A673 (cell line): Measurements from ENCODE around the gene POLD4. TPM values are rescaled to one million over a fixed set of nuclear protein-coding genes. Genes with fewer than 3 reads are reported as not detected.

ENCODE experiments used
- BruUV-seq: library from RNA; stranded (reverse); fragments of 400-500 nt; replicated peaks from 2 replicates; lab custom pipeline; 2021; lab: Mats Ljungman, UMichigan
- CTCF ChIA-PET: fragments of 300-600 bp; sonication (Branson Sonifier 250); formaldehyde crosslinking; loops from one replicate; lab custom pipeline; 2022; ENCODE audit warnings: antibody characterized with exemption; lab: Charles Lee
- POLR2A ChIA-PET: fragments of 300-600 bp; sonication (Branson Sonifier 250); formaldehyde crosslinking; loops from one replicate; lab custom pipeline; 2022; ENCODE audit warnings: antibody characterized with exemption; ENCODE audit not compliant: low non-redundant PET; lab: Charles Lee
- DNase-seq: peaks from one replicate; pipeline ENCODE4 v3.0.0-alpha.2; 2015; ENCODE audit warnings: low spot score
- H3K27ac ChIP-seq: fragments of 200-600 bp; sonication (generic); 2 replicates; pipeline ENCODE4 v1.5.1; 2016; ENCODE audit warnings: mixed run types, low read depth, mild to moderate bottlenecking, mixed read lengths, antibody characterized with exemption, low read length; ENCODE audit not compliant: poor library complexity, severe bottlenecking
- H3K27me3 ChIP-seq: fragments of 200-600 bp; sonication (generic); replicated peaks from 2 replicates; pipeline ENCODE4 v1.6.1; 2017; ENCODE audit warnings: mixed run types, low read depth, mild to moderate bottlenecking, mixed read lengths, antibody characterized with exemption, low read length; ENCODE audit not compliant: insufficient read depth, poor library complexity
- H3K36me3 ChIP-seq: fragments of 200-600 bp; sonication (generic); 2 replicates; pipeline ENCODE4 v1.6.1; 2016; ENCODE audit warnings: mixed run types, mild to moderate bottlenecking, mixed read lengths, antibody characterized with exemption, low read length; ENCODE audit not compliant: insufficient read depth, poor library complexity, severe bottlenecking
- H3K4me1 ChIP-seq: fragments of 200-600 bp; sonication (generic); 2 replicates; pipeline ENCODE4 v1.6.1; 2017; ENCODE audit warnings: mixed run types, mild to moderate bottlenecking, mixed read lengths, antibody characterized with exemption, low read length; ENCODE audit not compliant: insufficient read depth, poor library complexity, severe bottlenecking
- H3K4me3 ChIP-seq: fragments of 200-600 bp; sonication (generic); 2 replicates; pipeline ENCODE4 v1.5.1; 2016; ENCODE audit warnings: low read depth, mixed run types, mild to moderate bottlenecking, mixed read lengths, low read length; ENCODE audit not compliant: poor library complexity, severe bottlenecking
- H3K9me3 ChIP-seq: fragments of 200-600 bp; sonication (generic); 2 replicates; pipeline ENCODE4 v1.6.1; 2016; ENCODE audit warnings: mixed run types, low read depth, mild to moderate bottlenecking, mixed read lengths, antibody characterized with exemption, low read length; ENCODE audit not compliant: poor library complexity, severe bottlenecking
- CTCF ChIP-seq: fragments of 300-800, 200-600 bp; sonication (generic); conservative IDR thresholded peaks from 2 replicates; pipeline ENCODE4 v1.5.1; 2017; ENCODE audit warnings: low read depth, mild to moderate bottlenecking, antibody characterized with exemption, low read length, moderate library complexity, mixed read lengths
- EZH2 ChIP-seq: fragments of 200-600 bp; sonication (generic); IDR thresholded peaks from 2 replicates; pipeline ENCODE4 v1.6.1; 2017; ENCODE audit warnings: borderline replicate concordance, low read depth, mild to moderate bottlenecking, mixed read lengths, antibody characterized with exemption, low read length; ENCODE audit not compliant: poor library complexity, severe bottlenecking
- intact Hi-C: fragments of 100-400 bp; cut with micrococcal nuclease; formaldehyde crosslinking; loops from one replicate; pipeline ENCODE4 v1.10.0; 2022; ENCODE audit not compliant: unreplicated experiment
- total RNA-seq: library from RNA; stranded (reverse); gene quantifications from 2 replicates; pipeline ENCODE4 v1.2.3, GENCODE V29; 2021

The POLD4 gene
- total RNA-seq, 1 experiment from 2014 or later: 13.2 TPM

- H3K9me3 ChIP-seq: no peaks in the 10 kb centered on the region
- H3K4me3 ChIP-seq: peak overlapping the region; percentile 74
- no peak overlapping the region for H3K27ac ChIP-seq
- peak; percentile 57 for DNase-seq
- TF ChIP-seq EZH2 (no peak), CTCF (peak; percentile 35; the same call in 1 of the 2 replicates)
- no peaks in the 10 kb centered on the region for H3K27me3 ChIP-seq
- CTCF ChIA-PET: interaction anchor here (0.7 to 1.7 kb wide), 4 partner anchors 17 to 28 kb away, joined by 4 to 18 read pairs (median 8); partner anchors contain the start of gene PPP1CA
- no TSS peak for BruUV-seq
- intact Hi-C loops: no loop called here
- POLR2A ChIA-PET: interaction anchor here (0.5 to 0.7 kb wide), 3 partner anchors 13 to 22 kb away, joined by 5 to 10 read pairs (median 9); no protein-coding TSS in a partner anchor
- H3K4me1 ChIP-seq: peaks cover 36% of the 10 kb centered on the region
- H3K36me3 ChIP-seq: no peaks in the 10 kb centered on the region
Measured at GRCh38 chr11:67373648-67374570, 20.6 kb upstream of the POLD4 start.

- no peak for DNase-seq
- H3K9me3 ChIP-seq: no peaks in the 10 kb centered on the region
- no TSS peak for BruUV-seq
- H3K27me3 ChIP-seq: no peaks in the 10 kb centered on the region
- TF ChIP-seq CTCF: no peak
- no peak for TF ChIP-seq EZH2
- peak within 1 kb of the TSS; percentile 67 for H3K27ac ChIP-seq
- ChIA-PET POLR2A (interaction anchor here (0.6 to 0.7 kb wide), 2 partner anchors 20 to 23 kb away, joined by 9 to 10 read pairs; no protein-coding TSS in a partner anchor), CTCF (interaction anchor here (0.7 to 1.7 kb wide), 4 partner anchors 16 to 29 kb away, joined by 4 to 18 read pairs (median 8); partner anchors contain the start of gene PPP1CA)
- H3K4me1 ChIP-seq: peaks cover 36% of the 10 kb centered on the region
- intact Hi-C loops: no loop called here
- H3K36me3 ChIP-seq: no peaks in the 10 kb centered on the region
- H3K4me3 ChIP-seq: peak within 1 kb of the TSS; percentile 74
Measured at GRCh38 chr11:67372993-67373647, 19.8 kb upstream of the POLD4 start, which contains the start of gene CLCF1. Gene CLCF1, minus strand, starts transcription at chr11:67373598. Its CDS starts 59 bp downstream, at chr11:67373539.

- Histone ChIP-seq H3K4me3 (peak overlapping the region; percentile 74), H3K4me1 (peaks cover 38% of the 10 kb centered on the region), H3K36me3 (no peaks in the 10 kb centered on the region), H3K27ac (peak overlapping the region; percentile 67), H3K27me3 (no peaks in the 10 kb centered on the region), H3K9me3 (no peaks in the 10 kb centered on the region)
- intact Hi-C loops: no loop called here
- ChIA-PET CTCF (interaction anchor here (0.7 kb wide), 1 partner anchor 1404 kb away, joined by 3 read pairs; no protein-coding TSS in a partner anchor), POLR2A (interaction anchor here (0.6 kb wide), 1 partner anchor 12 kb away, joined by 3 read pairs; no protein-coding TSS in a partner anchor)
- DNase-seq: no peak
- TF ChIP-seq EZH2: no peak
- TF ChIP-seq CTCF: no peak
- BruUV-seq: no TSS peak
Measured at GRCh38 chr11:67372321-67372992, 19.1 kb upstream of the POLD4 start.
